ENCODE measurements around the gene PTPRM.

The PTPRM gene

DNA sequence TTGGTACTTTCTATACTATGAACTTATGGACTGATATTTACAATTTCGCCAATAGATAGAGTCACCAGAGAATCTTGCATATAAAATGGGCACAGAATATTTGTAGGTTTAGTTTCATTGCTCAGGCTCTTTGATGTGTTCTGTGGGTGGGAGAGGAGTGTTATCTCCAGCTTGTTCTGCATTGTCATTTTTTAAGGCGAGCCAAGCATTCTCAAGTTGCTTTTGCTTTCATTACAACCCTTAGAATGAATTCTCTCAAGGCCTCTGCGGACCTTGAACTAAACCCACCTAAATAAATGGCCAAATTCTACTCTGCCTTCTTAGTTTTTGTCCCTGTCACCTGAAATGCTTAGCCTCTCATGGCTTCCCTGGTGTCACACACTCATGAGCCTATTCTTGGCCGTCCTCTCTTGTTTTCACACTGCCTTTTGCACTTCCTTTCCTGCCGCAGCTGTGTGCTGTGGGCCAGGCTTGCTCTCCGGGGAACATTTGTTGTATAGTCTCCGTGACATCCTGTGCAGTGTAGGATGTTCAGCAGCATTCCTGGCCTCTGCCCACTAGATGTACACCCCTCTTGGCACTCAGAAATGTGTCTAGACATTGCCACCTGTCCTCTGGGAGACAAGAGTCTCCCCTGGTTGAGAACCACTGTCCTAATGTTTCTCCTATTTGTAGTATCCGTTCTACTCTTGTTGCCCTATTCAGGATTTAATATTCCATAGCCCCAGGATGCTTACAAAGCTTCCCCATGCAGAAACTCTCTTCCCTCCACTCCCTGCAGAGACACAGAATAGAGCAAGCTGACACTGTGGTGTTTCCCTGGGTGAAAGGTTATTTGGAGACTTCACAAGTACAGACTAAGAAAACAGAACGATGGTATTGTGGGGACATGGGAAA lies 255.6 kb downstream of the PTPRM start:
- DNase-seq: no peak
- no peaks in the 10 kb centered on the region for H3K27me3 Mint-ChIP-seq
- CTCF ChIA-PET: no interaction called here
- no peaks in the 10 kb centered on the region for H3K36me3 Mint-ChIP-seq
- no peak overlapping the region for H3K4me3 Mint-ChIP-seq
- no peaks in the 10 kb centered on the region for H3K4me1 Mint-ChIP-seq
- H3K27ac Mint-ChIP-seq: no peak overlapping the region
- no peaks in the 10 kb centered on the region for H3K9me3 Mint-ChIP-seq

- Mint-ChIP-seq H3K9me3 (no peaks in the 10 kb centered on the region), H3K27ac (no peak overlapping the region), H3K4me1 (no peaks in the 10 kb centered on the region), H3K36me3 (no peaks in the 10 kb centered on the region), H3K27me3 (no peaks in the 10 kb centered on the region), H3K4me3 (no peak overlapping the region)
- CTCF ChIA-PET: interaction anchor here (1.2 kb wide), 1 partner anchor 9 kb away, joined by 3 read pairs; no protein-coding TSS in a partner anchor
- no peak for DNase-seq
Measured at GRCh38 chr18:7824970-7825369, 257.9 kb downstream of the PTPRM start.

- H3K4me1 Mint-ChIP-seq: no peaks in the 10 kb centered on the region
- no peak overlapping the region for H3K27ac Mint-ChIP-seq
- DNase-seq: no peak
- H3K9me3 Mint-ChIP-seq: no peaks in the 10 kb centered on the region
- no peaks in the 10 kb centered on the region for H3K36me3 Mint-ChIP-seq
- no peak overlapping the region for H3K4me3 Mint-ChIP-seq
- CTCF ChIA-PET: no interaction called here
- H3K27me3 Mint-ChIP-seq: no peaks in the 10 kb centered on the region
Measured at GRCh38 chr18:7830468-7830867, 263.4 kb downstream of the PTPRM start.

GRCh38 chr18:7839548-7839947 lies 272.4 kb downstream of the PTPRM start:
- no peak overlapping the region for H3K4me3 Mint-ChIP-seq
- H3K9me3 Mint-ChIP-seq: peaks cover 14% of the 10 kb centered on the region
- no peaks in the 10 kb centered on the region for H3K27me3 Mint-ChIP-seq
- no peak overlapping the region for H3K27ac Mint-ChIP-seq
- DNase-seq: no peak
- no peaks in the 10 kb centered on the region for H3K4me1 Mint-ChIP-seq
- CTCF ChIA-PET: no interaction called here
- peaks cover 1% of the 10 kb centered on the region for H3K36me3 Mint-ChIP-seq

GRCh38 chr18:7840411-7840810 lies 273.3 kb downstream of the PTPRM start:
- Mint-ChIP-seq H3K4me3 (no peak overlapping the region), H3K27me3 (no peaks in the 10 kb centered on the region), H3K36me3 (peaks cover 1% of the 10 kb centered on the region), H3K27ac (no peak overlapping the region), H3K4me1 (no peaks in the 10 kb centered on the region), H3K9me3 (peaks cover 18% of the 10 kb centered on the region)
- no peak for DNase-seq
- CTCF ChIA-PET: no interaction called here

GRCh38 chr18:7844017-7844416 lies 276.9 kb downstream of the PTPRM start:
- Mint-ChIP-seq H3K4me1 (no peaks in the 10 kb centered on the region), H3K36me3 (no peaks in the 10 kb centered on the region), H3K27me3 (no peaks in the 10 kb centered on the region), H3K27ac (no peak overlapping the region), H3K4me3 (no peak overlapping the region), H3K9me3 (peaks cover 21% of the 10 kb centered on the region)
- CTCF ChIA-PET: interaction anchor here (1.0 kb wide), 1 partner anchor 9 kb away, joined by 3 read pairs; no protein-coding TSS in a partner anchor
- DNase-seq: no peak

DNA sequence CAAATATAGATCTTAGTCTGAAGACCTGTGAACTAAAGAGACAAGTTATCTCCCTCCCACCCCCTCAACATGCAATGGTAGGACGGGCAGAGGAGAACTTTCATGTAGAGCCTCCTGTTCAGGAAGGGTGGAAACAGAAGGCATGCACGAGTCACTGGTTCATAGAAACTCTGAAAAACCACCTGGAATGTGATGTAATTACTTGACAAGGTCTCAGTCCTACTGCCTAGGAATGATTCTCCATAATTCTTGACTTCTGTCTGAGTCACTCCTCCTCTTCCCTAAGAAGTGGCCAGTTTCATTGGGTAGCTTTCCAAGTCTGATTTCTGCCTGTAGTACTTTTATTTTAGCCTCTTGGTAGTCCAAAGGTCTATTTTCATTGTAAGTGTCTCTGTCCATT lies 277.3 kb downstream of the PTPRM start:
- no peak for DNase-seq
- Mint-ChIP-seq H3K36me3 (no peaks in the 10 kb centered on the region), H3K4me3 (no peak overlapping the region), H3K27me3 (no peaks in the 10 kb centered on the region), H3K9me3 (peaks cover 21% of the 10 kb centered on the region), H3K4me1 (no peaks in the 10 kb centered on the region), H3K27ac (no peak overlapping the region)
- CTCF ChIA-PET: no interaction called here

DNA sequence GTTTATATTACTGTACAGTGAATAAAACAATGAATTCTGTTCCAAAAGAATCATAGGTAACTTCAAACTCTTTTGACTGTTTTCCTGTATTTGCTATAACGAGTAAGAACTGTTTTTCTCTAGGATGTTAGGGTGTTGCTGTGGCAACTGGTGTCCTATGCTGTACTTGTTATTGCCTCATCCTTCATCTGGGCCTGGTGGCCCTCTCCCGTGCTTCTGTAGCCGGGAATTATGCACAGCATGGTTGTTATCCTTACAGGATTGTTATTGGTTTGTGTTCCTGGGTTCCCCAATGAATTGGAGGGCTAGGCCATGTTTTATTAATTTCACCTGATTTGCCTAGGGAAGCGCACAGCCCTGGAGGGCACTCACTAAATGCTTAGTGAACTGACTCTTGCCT lies 279.2 kb downstream of the PTPRM start:
- Mint-ChIP-seq H3K27me3 (no peaks in the 10 kb centered on the region), H3K36me3 (no peaks in the 10 kb centered on the region), H3K4me1 (no peaks in the 10 kb centered on the region), H3K4me3 (no peak overlapping the region), H3K27ac (no peak overlapping the region), H3K9me3 (peaks cover 21% of the 10 kb centered on the region)
- CTCF ChIA-PET: no interaction called here
- DNase-seq: no peak

DNA sequence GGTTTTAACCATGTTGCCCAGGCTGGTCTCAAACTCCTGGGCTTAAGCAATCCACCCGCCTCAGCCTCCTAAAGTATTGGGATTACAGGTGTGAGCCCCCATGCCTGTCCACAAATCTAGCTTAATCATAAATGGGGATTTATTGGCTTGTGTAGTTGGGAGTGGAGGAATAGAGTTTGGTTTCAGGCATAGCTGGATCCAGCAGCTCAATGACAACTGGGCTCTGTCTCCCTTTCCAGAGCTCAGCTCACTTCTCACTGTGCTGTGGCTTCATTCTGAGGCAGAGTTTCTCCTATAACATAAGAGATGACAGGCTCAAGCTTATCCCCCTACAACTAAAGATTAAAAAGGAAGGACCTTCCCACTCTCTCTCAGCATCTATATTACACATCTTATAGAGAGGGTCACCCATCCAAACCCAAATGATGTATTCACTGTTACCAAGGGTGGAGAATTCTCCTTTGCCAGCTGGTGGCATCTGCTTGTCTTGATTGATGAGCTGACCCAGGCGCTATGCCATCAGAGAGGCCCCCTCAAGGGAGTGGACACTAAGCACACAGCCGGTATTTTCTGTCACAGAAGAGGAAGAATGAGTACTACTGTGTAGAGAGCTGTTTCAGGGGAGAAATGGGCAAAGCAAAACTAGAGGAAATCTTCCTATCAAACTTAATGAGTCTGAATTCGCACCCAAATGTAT lies 280.4 kb downstream of the PTPRM start:
- no peaks in the 10 kb centered on the region for H3K4me1 Mint-ChIP-seq
- DNase-seq: no peak
- CTCF ChIA-PET: no interaction called here
- peaks cover 21% of the 10 kb centered on the region for H3K9me3 Mint-ChIP-seq
- H3K36me3 Mint-ChIP-seq: no peaks in the 10 kb centered on the region
- no peak overlapping the region for H3K27ac Mint-ChIP-seq
- H3K27me3 Mint-ChIP-seq: no peaks in the 10 kb centered on the region
- no peak overlapping the region for H3K4me3 Mint-ChIP-seq

DNA sequence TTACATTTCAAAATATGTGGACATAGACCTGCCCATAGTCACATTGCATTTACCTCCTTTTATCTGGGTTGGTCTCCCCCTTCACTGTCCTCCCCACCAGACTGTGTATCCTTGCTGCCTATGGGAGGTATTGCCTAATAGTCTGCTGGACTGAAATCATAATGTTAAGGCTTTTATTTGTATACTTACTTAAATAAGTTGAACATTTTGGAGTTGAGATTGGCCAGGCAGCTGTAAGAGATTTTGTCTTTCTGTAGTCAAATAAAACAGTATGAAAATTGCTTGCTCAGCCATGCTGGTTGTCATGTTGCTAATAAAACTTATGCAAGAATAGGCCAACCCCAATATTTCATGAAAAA lies 280.9 kb downstream of the PTPRM start:
- Mint-ChIP-seq H3K9me3 (peaks cover 21% of the 10 kb centered on the region), H3K27me3 (no peaks in the 10 kb centered on the region), H3K4me1 (no peaks in the 10 kb centered on the region), H3K4me3 (no peak overlapping the region), H3K27ac (no peak overlapping the region), H3K36me3 (no peaks in the 10 kb centered on the region)
- CTCF ChIA-PET: no interaction called here
- DNase-seq: no peak

GRCh38 chr18:7850446-7850845 lies 283.3 kb downstream of the PTPRM start:
- Mint-ChIP-seq H3K27ac (no peak overlapping the region), H3K4me1 (no peaks in the 10 kb centered on the region), H3K9me3 (peaks cover 9% of the 10 kb centered on the region), H3K4me3 (no peak overlapping the region), H3K36me3 (no peaks in the 10 kb centered on the region), H3K27me3 (no peaks in the 10 kb centered on the region)
- CTCF ChIA-PET: no interaction called here
- no peak for DNase-seq

- Mint-ChIP-seq H3K27ac (no peak overlapping the region), H3K36me3 (no peaks in the 10 kb centered on the region), H3K4me3 (no peak overlapping the region), H3K27me3 (no peaks in the 10 kb centered on the region), H3K9me3 (peaks cover 2% of the 10 kb centered on the region), H3K4me1 (no peaks in the 10 kb centered on the region)
- CTCF ChIA-PET: no interaction called here
- DNase-seq: no peak
Measured at GRCh38 chr18:7855028-7855427, 287.9 kb downstream of the PTPRM start.

GRCh38 chr18:7855671-7856070 lies 288.6 kb downstream of the PTPRM start:
- no peaks in the 10 kb centered on the region for H3K36me3 Mint-ChIP-seq
- H3K27me3 Mint-ChIP-seq: no peaks in the 10 kb centered on the region
- H3K9me3 Mint-ChIP-seq: peaks cover 2% of the 10 kb centered on the region
- H3K27ac Mint-ChIP-seq: no peak overlapping the region
- no peak overlapping the region for H3K4me3 Mint-ChIP-seq
- H3K4me1 Mint-ChIP-seq: no peaks in the 10 kb centered on the region
- DNase-seq: no peak
- CTCF ChIA-PET: no interaction called here

- DNase-seq: no peak
- CTCF ChIA-PET: no interaction called here
- peaks cover 2% of the 10 kb centered on the region for H3K9me3 Mint-ChIP-seq
- no peak overlapping the region for H3K4me3 Mint-ChIP-seq
- H3K4me1 Mint-ChIP-seq: no peaks in the 10 kb centered on the region
- no peaks in the 10 kb centered on the region for H3K27me3 Mint-ChIP-seq
- no peak overlapping the region for H3K27ac Mint-ChIP-seq
- H3K36me3 Mint-ChIP-seq: no peaks in the 10 kb centered on the region
Measured at GRCh38 chr18:7856116-7856515, 289.0 kb downstream of the PTPRM start.

GRCh38 chr18:7856733-7857132 lies 289.6 kb downstream of the PTPRM start:
- H3K4me1 Mint-ChIP-seq: no peaks in the 10 kb centered on the region
- H3K4me3 Mint-ChIP-seq: no peak overlapping the region
- DNase-seq: no peak
- CTCF ChIA-PET: no interaction called here
- no peaks in the 10 kb centered on the region for H3K36me3 Mint-ChIP-seq
- no peak overlapping the region for H3K27ac Mint-ChIP-seq
- peaks cover 2% of the 10 kb centered on the region for H3K9me3 Mint-ChIP-seq
- no peaks in the 10 kb centered on the region for H3K27me3 Mint-ChIP-seq
